Measurements from ENCODE around the gene PTPRA.

DNA sequence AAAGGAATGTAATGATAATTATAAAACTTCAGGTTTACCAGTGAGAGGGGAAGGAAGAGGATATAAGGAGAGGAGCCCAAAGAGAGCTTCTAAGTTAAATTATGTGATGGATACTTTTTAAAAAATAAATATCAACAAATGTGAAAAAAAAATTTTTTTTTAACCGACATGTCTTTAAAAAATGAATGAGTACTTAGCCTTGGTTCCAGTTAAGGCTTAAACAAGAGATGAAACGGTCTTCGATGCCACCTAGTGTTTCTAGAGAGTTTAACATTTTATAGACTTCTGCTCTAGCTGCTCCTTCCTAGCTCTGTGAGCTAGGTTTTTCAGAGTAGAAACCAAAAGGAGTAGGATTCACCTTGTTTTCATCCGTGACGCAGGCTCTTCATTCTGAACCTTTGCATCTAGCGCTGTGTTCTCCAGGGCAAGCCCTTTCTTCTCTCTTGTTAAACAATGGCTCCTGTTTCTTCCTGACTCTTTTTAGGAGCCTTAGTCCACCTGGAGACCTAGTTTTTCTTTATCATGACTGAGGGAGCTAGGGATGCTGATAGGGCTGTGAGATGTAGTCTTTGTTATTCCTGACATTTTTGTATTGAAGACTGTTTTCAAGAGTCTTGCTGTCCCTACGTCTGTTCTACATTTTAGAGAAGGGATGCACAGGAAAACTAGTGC lies 127.7 kb downstream of the PTPRA start:
- TF ChIP-seq, protein P1, sequence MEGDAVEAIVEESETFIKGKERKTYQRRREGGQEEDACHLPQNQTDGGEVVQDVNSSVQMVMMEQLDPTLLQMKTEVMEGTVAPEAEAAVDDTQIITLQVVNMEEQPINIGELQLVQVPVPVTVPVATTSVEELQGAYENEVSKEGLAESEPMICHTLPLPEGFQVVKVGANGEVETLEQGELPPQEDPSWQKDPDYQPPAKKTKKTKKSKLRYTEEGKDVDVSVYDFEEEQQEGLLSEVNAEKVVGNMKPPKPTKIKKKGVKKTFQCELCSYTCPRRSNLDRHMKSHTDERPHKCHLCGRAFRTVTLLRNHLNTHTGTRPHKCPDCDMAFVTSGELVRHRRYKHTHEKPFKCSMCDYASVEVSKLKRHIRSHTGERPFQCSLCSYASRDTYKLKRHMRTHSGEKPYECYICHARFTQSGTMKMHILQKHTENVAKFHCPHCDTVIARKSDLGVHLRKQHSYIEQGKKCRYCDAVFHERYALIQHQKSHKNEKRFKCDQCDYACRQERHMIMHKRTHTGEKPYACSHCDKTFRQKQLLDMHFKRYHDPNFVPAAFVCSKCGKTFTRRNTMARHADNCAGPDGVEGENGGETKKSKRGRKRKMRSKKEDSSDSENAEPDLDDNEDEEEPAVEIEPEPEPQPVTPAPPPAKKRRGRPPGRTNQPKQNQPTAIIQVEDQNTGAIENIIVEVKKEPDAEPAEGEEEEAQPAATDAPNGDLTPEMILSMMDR (IDR thresholded peaks at IDR 0.05; ENCODE audit: extremely low read depth in 1 of 2, insufficient read depth in 1 of 2, low read depth in 1 of 2, low read length in 2 of 2), result peak; percentile 15 to 43
- TF ChIP-seq POLR2AphosphoS5 (IDR thresholded peaks at IDR 0.05; ENCODE audit: insufficient read depth, low read depth, low read length) (no peak), EZH2 (IDR thresholded peaks at IDR 0.05; ENCODE audit: borderline replicate concordance, low read depth, low read length, severe bottlenecking) (no peak), POLR2A (IDR thresholded peaks at IDR 0.05; ENCODE audit: low read depth, low read length) (no peak)
- TF ChIP-seq, protein P2, sequence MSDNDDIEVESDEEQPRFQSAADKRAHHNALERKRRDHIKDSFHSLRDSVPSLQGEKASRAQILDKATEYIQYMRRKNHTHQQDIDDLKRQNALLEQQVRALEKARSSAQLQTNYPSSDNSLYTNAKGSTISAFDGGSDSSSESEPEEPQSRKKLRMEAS (IDR thresholded peaks at IDR 0.05; ENCODE audit: insufficient read depth, insufficient read length), result no peak

Data from endothelial cell of umbilical vein (primary cell).